ENCODE results near the gene DCAF8L2.
"Not testable (repeated sequence)": the region's sequence is repeated elsewhere in the genome, so short reads cannot be mapped to it uniquely, and the experiment has no call there.

The DCAF8L2 gene

DNA sequence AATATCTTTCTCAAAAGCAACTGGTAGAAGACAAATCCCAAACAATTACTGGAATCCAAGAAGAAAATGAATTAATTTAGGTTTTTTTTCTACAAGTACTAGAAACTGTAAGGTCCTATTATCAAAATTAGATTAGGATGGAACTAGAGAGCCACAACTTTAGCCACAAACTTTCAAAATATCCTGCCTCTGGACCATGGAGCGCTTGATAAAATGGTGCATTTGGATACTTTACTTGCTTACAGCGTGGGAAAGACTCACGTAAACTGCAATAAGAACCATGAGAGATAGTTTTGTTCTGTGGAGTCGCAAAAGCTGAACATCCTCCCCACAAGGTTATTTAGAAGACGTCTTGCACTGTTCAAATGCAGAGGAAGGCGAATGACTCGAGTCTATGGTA is at the start of gene DCAF8L2:
Gene DCAF8L2, plus strand, starts transcription at position 301 of the 400 bp plus-strand sequence. CDS start 156,552 bp downstream, outside the sequence.
- no peak for DNase-seq

DNA sequence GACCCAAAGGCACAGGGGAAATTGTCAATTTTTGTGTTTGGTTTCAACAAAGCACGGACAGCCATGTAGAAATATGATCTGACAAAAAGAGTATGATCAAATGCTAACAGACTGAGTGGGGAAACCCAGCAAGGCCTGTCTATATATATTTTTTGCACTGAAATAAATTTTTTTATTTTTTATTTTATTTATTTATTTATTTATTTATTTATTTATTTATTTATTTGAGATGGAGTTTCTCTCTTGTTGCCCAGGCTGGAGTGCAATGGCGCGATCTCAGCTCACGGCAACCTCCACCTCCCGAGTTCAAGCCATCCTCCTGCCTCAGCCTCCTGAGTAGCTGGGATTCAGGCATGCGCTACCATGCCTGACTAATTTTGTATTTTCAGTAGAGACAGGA is 49.0 kb upstream of the DCAF8L2 start:
- not testable (repeated sequence) for DNase-seq

DNA sequence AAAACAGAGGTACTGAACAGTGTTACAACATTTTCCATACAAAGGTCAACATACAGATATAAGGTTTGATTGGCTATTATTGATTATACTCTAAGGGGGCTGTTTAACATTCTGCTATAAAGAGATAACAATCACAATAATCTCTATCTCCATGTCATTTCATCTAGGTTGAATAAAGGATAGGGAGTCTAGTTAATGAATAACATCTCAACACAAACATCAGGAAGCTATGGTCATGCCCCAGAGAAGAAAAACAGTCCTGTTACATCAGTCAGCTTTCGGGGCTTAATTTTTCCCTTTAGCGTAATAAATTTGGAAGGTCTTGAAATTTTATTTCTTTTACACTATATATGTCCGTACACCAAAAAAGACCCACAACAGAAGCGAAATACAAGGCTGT is 41.5 kb upstream of the DCAF8L2 start:
- no peak for DNase-seq

DNA sequence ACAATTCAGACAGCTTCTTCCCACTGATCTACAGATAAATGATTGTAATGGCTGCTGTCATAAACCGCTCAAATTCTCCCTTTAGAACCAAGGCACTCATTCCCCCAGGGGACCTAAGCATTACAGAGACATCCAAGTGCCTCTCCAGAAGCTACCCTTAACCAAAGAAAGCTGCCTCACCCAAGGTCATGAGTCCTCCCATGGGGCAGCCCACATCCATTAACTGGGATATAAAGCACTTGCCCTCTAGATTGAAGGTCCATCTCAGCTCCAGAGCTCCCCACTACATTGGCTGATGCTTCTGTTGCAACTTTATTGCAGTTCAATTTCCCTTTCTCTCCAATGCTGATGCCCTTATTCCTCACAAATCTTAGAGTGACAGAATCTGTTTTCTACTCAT is 40.5 kb upstream of the DCAF8L2 start:
- no peak for DNase-seq

DNA sequence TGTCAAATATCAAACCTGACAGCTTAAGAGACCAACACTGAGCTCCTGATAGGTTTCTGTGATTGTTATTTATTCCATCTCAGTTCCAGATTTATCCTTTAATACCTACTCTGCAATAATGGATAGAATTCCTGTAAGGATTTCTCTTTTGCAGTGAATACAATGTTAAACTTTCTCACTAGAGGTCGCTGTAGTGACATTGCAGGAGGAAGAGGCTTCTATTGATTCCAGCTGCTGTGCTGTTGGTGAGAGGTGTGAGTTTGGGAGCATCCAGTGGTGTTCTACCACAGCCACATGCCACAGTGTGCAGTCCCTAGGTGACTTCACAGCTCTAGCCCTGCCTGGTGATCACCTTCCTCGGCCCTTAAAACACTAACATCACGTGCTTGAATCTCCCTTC is 34.6 kb upstream of the DCAF8L2 start:
- no peak for DNase-seq

DNA sequence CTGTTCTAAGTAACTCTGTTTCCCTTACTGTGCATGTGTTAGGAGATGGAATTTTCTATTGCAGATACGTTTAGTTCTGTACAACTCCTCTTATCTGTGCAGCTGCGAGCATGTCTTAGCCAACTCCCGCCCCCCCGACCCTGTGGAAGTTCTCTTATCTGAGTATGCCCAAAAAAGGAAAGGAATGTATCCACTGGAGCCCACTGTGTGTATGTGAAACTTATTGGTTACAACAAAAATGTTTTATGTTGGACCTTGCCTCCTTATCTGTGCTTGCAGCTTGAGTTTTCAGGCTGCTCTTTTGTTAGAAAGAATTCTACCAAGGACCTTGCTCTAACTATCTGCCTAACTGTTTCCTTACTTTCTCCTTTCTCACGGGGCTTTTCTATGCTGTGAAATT is 24.2 kb upstream of the DCAF8L2 start:
- no peak for DNase-seq

DNA sequence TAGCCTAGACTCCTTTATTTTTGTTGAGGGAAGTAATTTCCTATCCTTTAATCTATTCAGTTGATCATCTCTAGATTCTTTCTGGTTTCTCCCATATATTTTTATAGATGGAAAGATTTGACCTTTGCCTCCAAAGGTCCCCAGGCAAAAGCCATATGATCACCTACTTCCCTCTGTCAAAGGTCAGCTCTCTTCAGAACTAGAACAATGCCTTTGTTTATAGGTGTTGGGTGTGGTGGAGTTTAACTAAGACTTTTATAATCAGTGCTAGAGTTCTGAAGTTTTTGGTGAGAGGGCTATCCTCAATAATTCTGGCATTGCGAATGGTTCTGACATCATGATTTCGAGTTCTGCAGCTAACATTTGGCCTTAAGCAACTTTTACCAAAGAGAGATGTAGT is 19.0 kb upstream of the DCAF8L2 start:
- no peak for DNase-seq

DNA sequence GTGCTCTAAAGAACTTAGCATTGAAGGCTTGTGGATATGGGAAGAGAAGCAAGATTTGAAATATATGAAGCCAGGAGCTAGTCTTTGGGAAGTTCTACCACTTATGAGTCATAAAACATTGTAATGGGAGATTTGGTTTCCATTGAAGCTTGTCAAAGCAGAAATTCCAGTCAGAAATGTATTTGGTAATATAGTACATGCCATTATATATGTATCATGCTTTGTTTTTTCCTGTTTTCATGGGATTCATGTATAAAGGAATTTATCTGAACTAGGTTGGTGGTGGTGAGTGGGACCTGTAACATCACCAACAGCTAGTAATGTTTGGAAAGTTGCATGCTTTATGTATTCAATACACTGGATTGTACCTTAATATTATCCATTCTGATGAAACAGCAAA is 14.6 kb upstream of the DCAF8L2 start:
- no peak for DNase-seq

DNA sequence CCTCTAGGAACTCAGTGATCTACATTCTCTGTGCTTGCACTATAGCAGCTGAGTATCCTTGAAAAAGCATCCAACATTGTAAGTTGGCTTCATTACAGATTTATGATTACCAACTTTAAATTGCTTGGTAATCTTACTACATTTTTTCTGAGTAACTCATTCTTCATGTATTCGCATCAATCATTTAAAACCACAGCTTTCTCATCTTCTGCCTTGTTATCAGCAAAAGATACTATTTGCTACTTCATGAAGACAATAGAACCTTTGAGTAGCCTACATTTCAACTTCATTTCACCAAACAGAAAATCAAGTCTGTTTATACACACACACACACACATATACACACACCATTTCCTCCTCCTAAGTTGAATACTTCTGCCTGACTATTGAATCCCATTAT is 6.2 kb upstream of the DCAF8L2 start:
- DNase-seq = no peak

DNA sequence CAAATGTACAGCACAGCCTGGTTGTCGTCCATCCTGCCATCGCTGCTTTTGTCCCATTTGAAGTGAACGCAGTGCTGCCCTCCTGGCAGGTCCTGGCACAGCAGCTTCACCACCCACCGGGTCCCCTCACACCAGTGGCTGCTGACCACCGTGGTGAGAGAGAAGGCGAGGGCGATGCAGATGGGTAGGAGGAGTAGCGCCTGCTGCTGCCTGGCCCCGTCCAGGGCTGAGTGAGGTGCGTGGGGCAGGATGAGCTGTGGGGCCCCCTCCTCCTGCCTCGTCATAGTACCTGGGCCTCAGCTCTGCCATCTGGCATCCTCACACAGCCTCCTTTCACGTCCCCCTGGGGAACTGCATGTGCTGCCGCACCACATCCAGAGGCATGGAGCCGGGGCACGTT is 1.8 kb downstream of the DCAF8L2 start:
- DNase-seq = no peak

DNA sequence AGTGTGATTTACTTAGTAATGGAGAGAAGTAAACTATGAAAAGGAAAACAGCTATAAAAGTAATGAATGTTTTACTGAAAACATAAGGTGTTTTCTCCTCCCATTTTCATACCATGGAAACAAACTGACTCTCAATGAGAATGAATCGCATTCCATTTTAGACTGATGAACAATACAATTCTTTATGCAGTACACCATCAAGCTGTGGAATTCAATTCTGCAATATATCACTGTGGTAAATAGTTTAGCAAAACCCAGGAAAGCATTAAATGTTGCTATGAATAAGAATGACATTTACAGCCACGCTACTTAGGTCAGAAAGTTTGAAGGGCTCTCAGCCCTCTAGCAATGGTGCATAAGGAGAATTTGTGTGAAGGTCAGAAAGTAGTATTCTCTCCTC is 7.4 kb downstream of the DCAF8L2 start:
- DNase-seq = no peak

DNA sequence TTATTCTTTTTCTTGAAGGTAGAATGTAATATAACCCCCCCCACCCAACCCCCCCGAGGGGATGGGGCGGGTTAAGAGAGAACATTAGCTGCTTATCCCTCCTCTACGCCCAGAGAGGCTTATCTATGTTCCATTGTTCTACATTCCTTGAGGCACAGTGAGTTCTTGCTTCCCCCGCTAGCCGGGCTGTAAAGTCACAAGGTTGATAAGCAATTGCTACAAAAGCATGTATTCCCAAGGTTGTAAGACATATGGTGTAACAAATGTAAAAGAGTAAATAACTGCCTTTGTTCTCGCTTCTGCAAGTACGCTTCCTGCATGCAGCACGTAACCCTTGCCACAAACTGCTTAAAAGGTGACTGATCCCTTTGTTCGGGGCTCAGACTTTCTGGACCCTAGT is 8.2 kb downstream of the DCAF8L2 start:
- no peak for DNase-seq

DNA sequence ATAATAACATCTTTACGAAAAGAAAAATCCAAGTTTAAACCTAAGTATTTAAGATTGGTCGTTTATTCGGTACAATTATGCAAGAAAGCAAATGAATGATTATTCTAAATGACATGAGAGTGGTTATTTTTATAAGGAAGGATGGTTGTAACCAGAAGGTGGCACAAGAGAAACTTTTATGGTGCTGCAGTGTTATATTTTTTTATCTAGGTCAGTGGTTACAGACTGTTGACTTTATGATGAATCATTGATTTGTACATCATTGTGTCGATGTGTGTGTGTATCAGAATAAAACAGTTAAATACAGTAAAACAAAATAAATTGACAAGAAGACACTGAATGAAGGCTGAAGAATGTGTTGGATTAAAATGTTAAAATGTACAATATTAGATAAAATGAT is 9.8 kb downstream of the DCAF8L2 start:
- no peak for DNase-seq

DNA sequence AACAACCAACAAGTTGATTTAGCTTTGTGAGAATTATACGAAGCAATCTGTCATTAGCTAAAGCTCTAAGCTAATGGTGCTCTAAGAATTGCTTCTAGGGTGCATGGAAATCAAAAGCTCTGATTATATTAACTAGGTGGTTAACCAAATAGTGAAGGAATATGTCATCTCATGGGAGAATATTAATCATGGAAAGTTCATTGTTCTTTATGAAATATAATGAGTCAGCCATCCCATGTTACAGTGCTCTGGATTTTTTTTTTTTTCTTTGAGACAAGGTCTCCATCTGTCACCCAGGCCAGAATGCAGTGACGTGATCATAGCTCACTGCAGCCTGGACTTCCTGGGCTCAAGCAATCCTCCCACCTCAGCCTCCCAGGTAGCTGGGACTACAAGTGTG is 10.5 kb downstream of the DCAF8L2 start:
- DNase-seq = no peak

DNA sequence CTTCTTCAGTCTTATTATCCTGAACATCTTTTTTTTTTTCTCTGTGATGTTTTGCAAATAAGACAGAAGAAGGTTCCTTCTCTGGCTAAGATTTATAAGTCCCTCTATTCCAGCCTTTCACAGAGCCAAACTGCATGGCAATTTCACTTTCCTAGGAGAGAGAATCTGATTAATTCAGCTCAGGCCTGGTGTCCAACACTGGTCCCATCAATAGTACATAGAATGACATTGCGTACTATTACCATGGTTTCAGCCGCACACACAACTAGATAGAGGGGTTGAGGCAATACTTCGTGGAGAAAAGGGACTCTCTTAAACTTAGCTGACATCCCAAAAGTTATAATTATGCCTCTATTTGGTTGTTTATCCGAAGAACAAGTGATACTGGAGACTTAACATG is 18.5 kb downstream of the DCAF8L2 start:
- no peak for DNase-seq

DNA sequence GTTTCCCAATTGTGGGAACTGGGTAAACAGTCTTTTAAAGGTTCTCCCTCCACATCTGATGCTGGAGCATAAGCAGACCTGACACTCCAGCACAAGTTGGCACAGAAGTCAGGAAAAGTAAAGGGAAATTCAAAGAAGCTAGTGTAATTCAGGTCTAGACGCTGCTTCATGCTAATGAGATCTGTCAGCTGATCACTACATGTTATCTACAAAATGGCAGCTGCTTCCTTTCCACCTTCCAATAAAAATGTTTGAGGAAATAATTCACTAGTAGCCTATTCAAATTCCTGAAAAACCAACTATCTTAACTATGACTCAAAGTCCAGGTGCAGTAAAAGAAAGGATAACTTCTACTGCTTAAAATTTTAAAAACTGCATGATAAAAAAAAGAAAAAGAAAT is 29.3 kb downstream of the DCAF8L2 start:
- no peak for DNase-seq

DNA sequence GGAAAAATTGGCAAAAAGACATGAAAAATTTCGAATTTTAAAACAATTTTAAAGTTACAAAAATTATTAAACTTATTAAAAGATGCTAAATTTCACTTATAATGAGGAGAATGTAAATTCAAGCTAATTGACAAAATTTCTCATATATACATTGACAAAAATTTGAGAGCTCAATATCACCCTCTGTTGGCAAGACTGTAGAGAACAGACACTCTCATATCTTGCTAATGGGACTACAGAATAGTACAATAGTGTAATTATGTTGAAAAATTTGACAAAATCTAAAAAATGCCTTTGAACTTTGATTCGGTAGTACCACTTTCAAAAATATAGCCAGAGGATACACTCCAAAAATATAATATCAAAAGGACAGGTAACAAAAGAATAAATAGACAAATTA is 29.8 kb downstream of the DCAF8L2 start:
- no peak for DNase-seq

DNA sequence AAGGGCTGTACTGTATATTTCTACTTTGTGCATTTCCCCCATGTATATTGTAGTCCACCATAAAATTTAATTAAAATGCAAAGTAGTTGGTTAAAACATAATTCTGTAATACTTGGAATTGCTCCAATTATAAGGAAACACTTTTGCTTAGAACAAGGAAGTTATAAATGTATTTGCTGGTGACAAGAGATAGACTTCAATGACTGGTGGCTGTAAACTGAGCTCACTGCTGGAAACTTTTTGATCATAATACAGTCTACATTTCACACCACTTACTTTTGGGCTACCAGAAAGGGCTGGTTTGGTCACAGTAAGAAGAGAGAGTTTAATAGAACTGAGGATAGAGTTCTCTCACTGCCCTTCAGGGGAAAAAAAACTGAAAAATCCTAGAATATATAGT is 32.7 kb downstream of the DCAF8L2 start:
- no peak for DNase-seq

DNA sequence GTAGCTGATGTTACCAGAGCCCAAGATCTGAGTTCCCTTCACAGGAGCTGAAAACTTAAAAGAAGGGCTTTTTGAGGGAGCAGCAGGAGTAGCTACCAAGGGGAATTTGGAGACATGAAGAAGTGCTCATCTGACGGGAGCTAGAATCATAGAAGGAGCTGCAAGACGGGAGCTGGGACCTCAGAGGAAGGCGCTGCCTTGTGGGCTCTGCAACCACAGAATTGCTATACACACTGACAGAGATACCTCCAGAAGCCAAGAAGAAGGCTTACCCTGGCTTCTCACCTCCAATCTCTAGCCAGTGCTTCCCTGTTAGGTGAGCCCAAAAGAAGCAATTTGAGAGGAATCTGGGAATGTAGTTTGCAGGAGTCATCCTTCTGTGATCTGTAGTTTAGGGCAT is 35.9 kb downstream of the DCAF8L2 start:
- DNase-seq = no peak

DNA sequence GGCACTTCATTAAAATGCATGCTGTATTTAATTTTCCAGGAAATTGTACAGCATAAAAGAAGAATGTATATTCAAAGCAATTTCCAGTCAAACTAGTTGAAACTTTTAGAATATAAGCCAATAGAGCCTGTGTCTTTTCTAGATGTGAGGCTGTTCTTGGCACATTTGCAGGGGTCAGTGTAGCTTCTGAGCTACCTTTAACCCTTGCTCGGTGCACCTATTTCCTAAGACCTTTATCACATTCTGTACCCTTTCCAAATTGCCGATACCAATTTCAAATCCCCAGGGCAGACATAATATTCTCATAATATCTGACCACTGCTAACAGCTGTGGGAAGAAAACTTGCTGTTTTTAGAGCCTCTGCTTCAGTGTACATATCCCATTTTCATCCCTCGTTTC is 43.2 kb downstream of the DCAF8L2 start:
- no peak for DNase-seq

DNA sequence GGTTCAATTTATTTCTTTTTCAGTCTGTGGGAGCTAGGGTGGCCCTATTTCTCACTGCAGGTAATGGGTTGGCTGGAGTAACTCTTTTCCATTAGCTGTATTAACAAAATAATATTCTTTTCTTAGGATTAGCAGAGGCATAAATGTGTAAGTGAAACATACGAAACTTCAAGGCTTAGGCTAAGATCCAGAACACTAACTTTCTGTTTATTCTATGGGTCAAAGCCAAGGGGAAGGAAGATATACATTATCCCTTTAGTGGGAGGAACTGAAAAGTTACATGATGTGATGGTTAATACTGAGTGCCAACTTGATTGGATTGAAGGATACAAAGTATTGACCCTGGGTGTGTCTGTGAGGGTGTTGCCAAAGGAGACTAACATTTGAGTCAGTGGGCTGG is 66.4 kb downstream of the DCAF8L2 start:
- DNase-seq = no peak

DNA sequence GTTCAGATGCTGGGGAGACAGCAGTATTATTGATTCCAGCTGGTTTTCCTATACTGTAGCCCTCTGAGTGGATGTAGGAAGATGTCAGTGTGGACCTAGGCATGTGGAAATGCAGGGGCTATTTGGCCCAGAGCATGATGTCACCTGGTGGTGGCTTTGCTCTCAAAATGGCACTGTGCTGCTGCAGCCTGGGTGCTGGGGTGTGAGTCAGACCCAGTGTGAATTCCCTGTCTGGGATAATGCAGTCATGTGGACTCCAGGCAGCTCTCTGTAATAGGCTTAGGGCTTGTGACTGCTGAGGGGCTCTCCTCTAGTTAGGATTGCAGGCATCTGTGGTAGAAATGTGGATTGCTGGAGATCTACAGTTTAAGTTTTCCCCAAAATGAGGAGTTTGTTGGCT is 70.7 kb downstream of the DCAF8L2 start:
- no peak for DNase-seq

DNA sequence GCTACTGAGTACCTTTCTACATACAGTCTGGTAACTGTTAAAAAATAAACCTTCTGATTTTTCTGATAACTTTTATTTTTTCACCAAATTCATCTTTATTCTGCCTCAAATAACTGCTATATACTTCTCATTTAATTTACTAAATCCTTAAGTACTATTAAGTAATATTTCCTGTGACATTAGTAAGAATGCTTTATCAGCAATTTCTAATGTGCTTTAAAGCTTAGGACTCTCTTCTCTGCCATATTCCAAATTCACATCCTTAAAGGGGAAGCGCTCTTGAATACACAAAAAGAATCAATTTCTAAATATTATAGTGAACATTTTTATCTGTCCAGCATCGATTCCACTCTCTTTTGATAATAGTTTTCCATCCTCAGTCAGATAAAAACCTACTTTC is 81.1 kb downstream of the DCAF8L2 start:
- DNase-seq = no peak

DNA sequence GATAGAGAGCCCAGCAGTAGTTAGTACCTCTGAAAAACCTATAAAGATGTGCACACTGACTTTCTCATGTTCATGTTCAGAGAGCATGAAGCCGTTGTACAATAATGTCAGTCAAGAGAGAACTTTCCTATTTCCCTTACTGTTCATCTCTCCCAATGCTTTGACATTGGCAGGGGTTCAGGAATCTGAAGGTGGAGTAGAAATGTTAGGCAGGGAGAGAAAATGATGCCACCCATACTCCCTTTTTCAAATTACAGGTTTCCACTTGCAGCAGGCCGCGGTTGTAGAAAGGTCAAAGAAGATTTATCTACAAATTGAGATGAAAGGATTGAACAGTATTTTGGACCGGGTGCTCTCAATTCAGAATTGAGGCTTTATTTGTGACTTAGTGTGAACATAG is 84.3 kb downstream of the DCAF8L2 start:
- no peak for DNase-seq

DNA sequence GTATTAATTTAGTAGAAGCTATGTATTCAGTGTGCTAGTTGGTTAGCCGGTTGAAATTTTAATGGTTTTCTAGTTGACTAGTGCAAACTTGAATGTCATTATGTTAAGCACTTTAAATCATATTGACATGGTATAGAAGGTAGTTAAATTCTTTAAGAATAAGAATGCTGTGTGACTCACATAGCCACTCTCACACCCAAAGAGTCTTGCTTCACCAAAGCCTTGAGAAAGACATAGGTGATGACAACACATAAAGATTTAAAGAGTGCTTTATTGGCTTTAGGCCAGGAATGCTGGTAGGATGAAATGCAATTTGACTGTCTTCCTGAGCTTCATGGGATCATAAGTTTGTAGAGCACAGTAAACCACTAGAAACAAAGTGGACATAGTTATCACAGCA is 85.3 kb downstream of the DCAF8L2 start:
- no peak for DNase-seq

DNA sequence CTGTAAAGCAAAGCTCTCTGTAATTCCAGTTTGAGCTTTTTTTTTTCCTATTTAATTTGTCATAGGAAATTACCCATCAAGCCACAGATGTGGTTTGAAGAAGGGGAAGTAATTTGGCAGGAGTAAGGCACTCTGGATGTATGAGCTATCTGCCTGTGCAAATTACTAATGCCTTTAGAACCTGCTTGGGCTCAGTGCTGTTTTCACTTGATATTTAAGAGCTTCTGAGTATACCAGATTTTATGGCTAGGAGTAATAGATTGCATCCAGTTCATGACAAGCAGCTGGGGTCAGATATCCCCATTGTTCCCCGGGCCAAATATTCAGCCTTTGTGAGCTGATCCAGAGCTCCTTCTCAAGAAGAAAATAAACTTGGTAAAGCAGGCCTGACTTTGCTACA is 89.1 kb downstream of the DCAF8L2 start:
- DNase-seq = no peak
